CD4-positive, CD25-positive, alpha-beta regulatory T cell (primary cell): ENCODE measurements around the gene CDH23. TPM values are rescaled to one million over a fixed set of nuclear protein-coding genes. Genes with fewer than 3 reads are reported as not detected.

Source experiments
- ATAC-seq, 2 donors: fragments of 150-1000 bp; cut with Tn5 transposase; one replicate each; pipeline ENCODE4 v1.10.0; 2021; ENCODE audit warnings: low read depth in 2 of 2, moderate number of reproducible peaks in 2 of 2, moderate library complexity in 1 of 2
- DNase-seq, 3 donors: peaks; one replicate each; pipeline versions ENCODE4 v3.0.0 to v3.0.0-alpha.2; 2012 to 2022; ENCODE audit warnings: mixed read lengths in 1 of 3
- H3K27ac ChIP-seq: one replicate; pipeline ENCODE4 v1.7.0; 2013; ENCODE audit warnings: mild to moderate bottlenecking, low read length; ENCODE audit not compliant: insufficient read depth, poor library complexity, severe bottlenecking
- H3K27me3 ChIP-seq: one replicate; pipeline ENCODE4 v1.7.0; 2013; ENCODE audit warnings: low read length; ENCODE audit not compliant: control insufficient read depth, insufficient read depth
- H3K36me3 ChIP-seq: one replicate; pipeline ENCODE4 v1.7.0; 2013; ENCODE audit warnings: mild to moderate bottlenecking, low read length, moderate library complexity; ENCODE audit not compliant: control insufficient read depth, insufficient read depth
- H3K4me1 ChIP-seq: 2 replicates; pipeline ENCODE4 v1.7.0; 2013; ENCODE audit warnings: mild to moderate bottlenecking, low read length; ENCODE audit not compliant: insufficient read depth, control insufficient read depth, poor library complexity, severe bottlenecking
- H3K4me3 ChIP-seq: one replicate; pipeline ENCODE4 v1.7.0; 2013; ENCODE audit warnings: low read depth, mild to moderate bottlenecking, low read length, moderate library complexity
- H3K9me3 ChIP-seq, 2 experiments: 1 replicate in 1 of 2; 2 replicates in 1 of 2; pipeline ENCODE4 v1.7.0; 2013; ENCODE audit warnings: low read length in 2 of 2, mild to moderate bottlenecking in 1 of 2, moderate library complexity in 1 of 2; ENCODE audit not compliant: control insufficient read depth in 2 of 2
- H3K27ac Mint-ChIP-seq, 3 donors: one replicate each; pipeline ENCODE4 v1.8.0; 2020 to 2022; ENCODE audit warnings: mild to moderate bottlenecking in 3 of 3, mixed read lengths in 3 of 3, moderate library complexity in 2 of 3
- H3K27me3 Mint-ChIP-seq: one replicate; pipeline ENCODE4 v1.8.0; 2022; ENCODE audit warnings: mild to moderate bottlenecking, mixed read lengths
- H3K36me3 Mint-ChIP-seq: one replicate; pipeline ENCODE4 v1.8.0; 2020; ENCODE audit warnings: mixed read lengths
- H3K4me1 Mint-ChIP-seq, 4 donors: one replicate each; pipeline ENCODE4 v1.8.0; 2020 to 2022; ENCODE audit warnings: mixed read lengths in 4 of 4, mild to moderate bottlenecking in 1 of 4
- H3K4me3 Mint-ChIP-seq, 4 donors: one replicate each; pipeline ENCODE4 v1.8.0; 2020 to 2022; ENCODE audit warnings: mild to moderate bottlenecking in 4 of 4, mixed read lengths in 4 of 4, moderate library complexity in 3 of 4
- H3K9me3 Mint-ChIP-seq, 7 donors: one replicate each; pipeline ENCODE4 v1.8.0; 2020 to 2022; ENCODE audit warnings: mixed read lengths in 7 of 7, mild to moderate bottlenecking in 3 of 7, moderate library complexity in 2 of 7
- polyA plus RNA-seq, 4 donors: library from polyadenylated mRNA; unstranded; fragments of 300-500 nt; fragmentation: Illumina TruSeq; gene quantifications; one replicate each; pipeline ENCODE4 v1.2.3, GENCODE V29; 2021
- total RNA-seq: library from RNA; stranded (reverse); gene quantifications from one replicate; pipeline ENCODE4 v1.2.3, GENCODE V29; 2022

Gene CDH23
- total and polyA plus RNA-seq, 5 donors from 2014 or later, result 0.17 to 5.6 (median 1.1) TPM

- no peaks in the 10 kb centered on the region for H3K9me3 Mint-ChIP-seq
- no peak overlapping the region for H3K27ac ChIP-seq
- no peaks in the 10 kb centered on the region for H3K4me1 Mint-ChIP-seq
Observed at GRCh38 chr10:71467569-71468362, 71.0 kb downstream of the CDH23 start.

GRCh38 chr10:71468363-71469094 is 71.8 kb downstream of the CDH23 start:
- no peaks in the 10 kb centered on the region for H3K9me3 ChIP-seq
- ATAC-seq (no peak), DNase-seq (no peak)
- H3K4me1 ChIP-seq, result no peaks in the 10 kb centered on the region
- no peak overlapping the region for H3K4me3 ChIP-seq
- no peak overlapping the region for H3K27ac Mint-ChIP-seq
- H3K27ac ChIP-seq, result no peak overlapping the region
- no peaks in the 10 kb centered on the region for H3K9me3 Mint-ChIP-seq
- H3K4me1 Mint-ChIP-seq, result no peaks in the 10 kb centered on the region
- no peaks in the 10 kb centered on the region for H3K36me3 Mint-ChIP-seq
- no peaks in the 10 kb centered on the region for H3K27me3 Mint-ChIP-seq
- no peaks in the 10 kb centered on the region for H3K27me3 ChIP-seq
- no peaks in the 10 kb centered on the region for H3K36me3 ChIP-seq
- H3K4me3 Mint-ChIP-seq, result no peak overlapping the region

More at GRCh38 chr10:71467569-71468362, 71.0 kb downstream of the CDH23 start:
- H3K36me3 ChIP-seq, result no peaks in the 10 kb centered on the region
- no peaks in the 10 kb centered on the region for H3K27me3 Mint-ChIP-seq
- H3K27ac Mint-ChIP-seq, result no peak overlapping the region
- H3K4me3 Mint-ChIP-seq, result no peak overlapping the region
- H3K36me3 Mint-ChIP-seq, result no peaks in the 10 kb centered on the region
- no peaks in the 10 kb centered on the region for H3K27me3 ChIP-seq
- DNase-seq, result no peak
- no peaks in the 10 kb centered on the region for H3K9me3 ChIP-seq
- no peaks in the 10 kb centered on the region for H3K4me1 ChIP-seq
- H3K4me3 ChIP-seq, result no peak overlapping the region
- no peak for ATAC-seq

GRCh38 chr10:71471006-71471405 is 74.3 kb downstream of the CDH23 start:
- H3K4me1 Mint-ChIP-seq, result no peaks in the 10 kb centered on the region
- no peaks in the 10 kb centered on the region for H3K9me3 ChIP-seq
- ATAC-seq (no peak), DNase-seq (no peak)
- no peaks in the 10 kb centered on the region for H3K36me3 Mint-ChIP-seq
- no peaks in the 10 kb centered on the region for H3K27me3 Mint-ChIP-seq
- no peak overlapping the region for H3K27ac Mint-ChIP-seq
- H3K4me1 ChIP-seq, result no peaks in the 10 kb centered on the region
- no peaks in the 10 kb centered on the region for H3K36me3 ChIP-seq
- no peak overlapping the region for H3K27ac ChIP-seq
- no peak overlapping the region for H3K4me3 Mint-ChIP-seq
- H3K9me3 Mint-ChIP-seq, result no peaks in the 10 kb centered on the region
- H3K27me3 ChIP-seq, result no peaks in the 10 kb centered on the region
- H3K4me3 ChIP-seq, result no peak overlapping the region

GRCh38 chr10:71471957-71472365 is 75.2 kb downstream of the CDH23 start:
- Mint-ChIP-seq H3K27ac (no peak overlapping the region), H3K36me3 (no peaks in the 10 kb centered on the region), H3K9me3 (no peaks in the 10 kb centered on the region), H3K4me3 (no peak overlapping the region), H3K4me1 (no peaks in the 10 kb centered on the region), H3K27me3 (peaks cover 4% of the 10 kb centered on the region)
- H3K27ac ChIP-seq, result no peak overlapping the region
- H3K4me1 ChIP-seq, result no peaks in the 10 kb centered on the region
- H3K9me3 ChIP-seq, result no peaks in the 10 kb centered on the region
- H3K4me3 ChIP-seq, result no peak overlapping the region
- H3K36me3 ChIP-seq, result no peaks in the 10 kb centered on the region
- no peak for ATAC-seq
- no peaks in the 10 kb centered on the region for H3K27me3 ChIP-seq
- DNase-seq, result no peak

- H3K27me3 Mint-ChIP-seq, result peaks cover 4% of the 10 kb centered on the region
- ATAC-seq (no peak), DNase-seq (no peak)
- no peak overlapping the region for H3K27ac Mint-ChIP-seq
- no peak overlapping the region for H3K4me3 ChIP-seq
- no peaks in the 10 kb centered on the region for H3K36me3 ChIP-seq
- H3K4me1 ChIP-seq, result no peaks in the 10 kb centered on the region
- H3K4me1 Mint-ChIP-seq, result no peaks in the 10 kb centered on the region
- H3K36me3 Mint-ChIP-seq, result no peaks in the 10 kb centered on the region
- H3K9me3 Mint-ChIP-seq, result no peaks in the 10 kb centered on the region
- H3K9me3 ChIP-seq, result no peaks in the 10 kb centered on the region
- no peaks in the 10 kb centered on the region for H3K27me3 ChIP-seq
- H3K27ac ChIP-seq, result no peak overlapping the region
- no peak overlapping the region for H3K4me3 Mint-ChIP-seq
Observed at GRCh38 chr10:71472466-71472865, 75.7 kb downstream of the CDH23 start.

- ATAC-seq (no peak), DNase-seq (no peak)
- H3K9me3 Mint-ChIP-seq, result no peaks in the 10 kb centered on the region
- H3K4me3 Mint-ChIP-seq, result no peak overlapping the region
- H3K36me3 ChIP-seq, result no peaks in the 10 kb centered on the region
- H3K27me3 ChIP-seq, result no peaks in the 10 kb centered on the region
- no peak overlapping the region for H3K27ac ChIP-seq
- no peaks in the 10 kb centered on the region for H3K36me3 Mint-ChIP-seq
- H3K27ac Mint-ChIP-seq, result no peak overlapping the region
- H3K4me3 ChIP-seq, result no peak overlapping the region
- no peaks in the 10 kb centered on the region for H3K4me1 ChIP-seq
- H3K4me1 Mint-ChIP-seq, result no peaks in the 10 kb centered on the region
- H3K9me3 ChIP-seq, result no peaks in the 10 kb centered on the region
- peaks cover 4% of the 10 kb centered on the region for H3K27me3 Mint-ChIP-seq
Observed at GRCh38 chr10:71472912-71473311, 76.2 kb downstream of the CDH23 start.

- Mint-ChIP-seq H3K36me3 (no peaks in the 10 kb centered on the region), H3K27me3 (peaks cover 4% of the 10 kb centered on the region), H3K27ac (no peak overlapping the region), H3K9me3 (no peaks in the 10 kb centered on the region), H3K4me3 (no peak overlapping the region), H3K4me1 (no peaks in the 10 kb centered on the region)
- Histone ChIP-seq H3K4me1 (no peaks in the 10 kb centered on the region), H3K4me3 (no peak overlapping the region), H3K36me3 (no peaks in the 10 kb centered on the region), H3K27me3 (no peaks in the 10 kb centered on the region), H3K9me3 (no peaks in the 10 kb centered on the region), H3K27ac (no peak overlapping the region)
- DNase-seq (no peak), ATAC-seq (no peak)
Observed at GRCh38 chr10:71473671-71474599, 77.2 kb downstream of the CDH23 start.
